GM06990 (cell line): ENCODE data around the gene ASMTL.

ENCODE experiments used
- DNase-seq: peaks from one replicate; pipeline ENCODE4 v3.0.0-alpha.2; 2011; ENCODE audit not compliant: insufficient read length; ENCODE audit errors: extremely low read depth
- H3K27me3 ChIP-seq: replicated peaks from 2 replicates; pipeline ENCODE4 v1.6.0; 2011; ENCODE audit warnings: low read length; ENCODE audit not compliant: control insufficient read depth, insufficient read depth
- H3K36me3 ChIP-seq: 2 replicates; pipeline ENCODE4 v1.5.1; 2011; ENCODE audit warnings: low read length; ENCODE audit not compliant: control insufficient read depth, insufficient read depth
- H3K4me3 ChIP-seq: replicated peaks from 2 replicates; pipeline ENCODE4 v1.5.1; 2011; ENCODE audit warnings: low read depth, mild to moderate bottlenecking, control low read depth, low read length
- TF ChIP-seq, protein P1 (sequence below): IDR thresholded peaks from 2 replicates; pipeline ENCODE4 v1.5.1; 2011; ENCODE audit warnings: low read length, control low read depth, mild to moderate bottlenecking, inconsistent platforms; ENCODE audit not compliant: insufficient read depth, poor library complexity, severe bottlenecking

ASMTL gene

DNA sequence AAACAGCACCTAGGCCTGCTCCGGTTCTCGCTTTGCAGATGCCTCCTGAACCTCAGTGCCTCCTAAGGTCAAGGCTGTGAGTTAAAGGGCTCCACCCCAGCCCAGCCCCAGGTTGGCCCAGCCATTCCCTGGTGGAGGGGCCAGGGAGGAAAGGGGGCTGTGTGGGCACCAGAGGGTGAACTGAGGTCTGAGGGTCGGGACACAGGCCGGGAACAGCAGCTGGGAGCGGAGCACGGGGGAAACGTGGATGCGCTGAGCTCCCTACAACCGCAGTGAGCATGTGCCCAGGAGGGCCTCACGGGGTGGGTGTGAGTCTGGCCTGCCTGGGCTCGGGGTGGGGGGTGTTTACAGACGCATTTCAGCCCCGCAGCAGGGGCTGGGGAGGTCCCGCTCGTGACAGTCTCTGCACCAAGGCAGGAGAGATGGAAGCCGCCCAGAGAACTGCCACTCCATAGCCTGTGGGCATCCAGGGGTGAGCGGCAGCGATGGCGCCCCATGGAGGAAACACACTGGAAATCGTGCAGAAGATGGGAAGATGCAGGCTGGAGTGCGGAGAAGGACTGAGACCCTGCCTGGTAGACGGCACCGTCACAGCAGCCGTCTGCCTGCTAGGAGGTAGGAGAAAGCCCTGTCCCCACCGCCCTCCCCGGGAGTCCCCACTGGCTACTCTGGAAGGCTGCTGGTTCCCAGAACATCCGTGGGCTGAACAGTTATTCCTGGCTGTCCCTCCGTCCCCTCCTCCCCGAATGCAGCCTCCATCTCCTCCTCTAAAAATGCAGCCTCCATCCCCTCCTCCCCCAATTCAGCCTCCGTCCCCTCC, 50.9 kb downstream of the ASMTL start:
- TF ChIP-seq, protein P1, sequence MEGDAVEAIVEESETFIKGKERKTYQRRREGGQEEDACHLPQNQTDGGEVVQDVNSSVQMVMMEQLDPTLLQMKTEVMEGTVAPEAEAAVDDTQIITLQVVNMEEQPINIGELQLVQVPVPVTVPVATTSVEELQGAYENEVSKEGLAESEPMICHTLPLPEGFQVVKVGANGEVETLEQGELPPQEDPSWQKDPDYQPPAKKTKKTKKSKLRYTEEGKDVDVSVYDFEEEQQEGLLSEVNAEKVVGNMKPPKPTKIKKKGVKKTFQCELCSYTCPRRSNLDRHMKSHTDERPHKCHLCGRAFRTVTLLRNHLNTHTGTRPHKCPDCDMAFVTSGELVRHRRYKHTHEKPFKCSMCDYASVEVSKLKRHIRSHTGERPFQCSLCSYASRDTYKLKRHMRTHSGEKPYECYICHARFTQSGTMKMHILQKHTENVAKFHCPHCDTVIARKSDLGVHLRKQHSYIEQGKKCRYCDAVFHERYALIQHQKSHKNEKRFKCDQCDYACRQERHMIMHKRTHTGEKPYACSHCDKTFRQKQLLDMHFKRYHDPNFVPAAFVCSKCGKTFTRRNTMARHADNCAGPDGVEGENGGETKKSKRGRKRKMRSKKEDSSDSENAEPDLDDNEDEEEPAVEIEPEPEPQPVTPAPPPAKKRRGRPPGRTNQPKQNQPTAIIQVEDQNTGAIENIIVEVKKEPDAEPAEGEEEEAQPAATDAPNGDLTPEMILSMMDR, result no peak
- Histone ChIP-seq H3K27me3 (no peaks in the 10 kb centered on the region), H3K4me3 (no peak overlapping the region), H3K36me3 (peaks cover 39% of the 10 kb centered on the region)
- DNase-seq, result no peak

DNA sequence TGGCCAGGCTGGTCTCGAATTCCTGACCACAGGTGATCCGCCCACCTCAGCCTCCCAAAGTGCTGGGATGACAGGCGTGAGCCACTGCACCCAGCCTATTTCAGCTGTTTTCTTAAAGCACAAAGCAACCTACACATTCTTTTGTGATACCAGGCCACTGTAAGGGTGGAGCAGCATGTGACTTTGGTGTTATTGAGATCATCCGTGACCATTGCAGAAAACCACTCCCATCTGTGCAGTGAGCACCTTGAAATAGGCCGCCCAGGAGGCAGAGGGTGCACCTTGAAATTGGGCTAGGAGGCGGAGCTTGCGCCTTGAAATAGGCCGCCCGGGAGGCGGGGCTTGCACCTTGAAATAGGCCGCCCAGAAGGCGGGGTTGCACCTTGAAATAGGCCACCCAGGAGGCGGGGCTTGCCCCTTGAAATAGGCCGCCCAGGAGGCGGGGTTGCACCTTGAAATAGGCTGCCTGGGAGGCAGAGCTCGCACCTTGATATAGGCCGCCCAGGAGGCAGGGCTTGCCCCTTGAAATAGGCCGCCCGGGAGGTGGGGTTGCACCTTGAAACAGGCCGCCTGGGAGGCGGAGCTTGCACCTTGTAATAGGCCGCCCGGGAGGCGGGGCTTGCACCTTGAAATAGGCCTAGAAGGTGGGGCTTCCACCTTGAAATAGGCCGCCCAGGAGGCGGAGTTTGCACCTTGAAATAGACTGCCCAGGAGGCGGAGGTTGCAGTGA, 51.8 kb downstream of the ASMTL start:
- H3K27me3 ChIP-seq, result no peaks in the 10 kb centered on the region
- no peak for DNase-seq
- H3K36me3 ChIP-seq, result peaks cover 39% of the 10 kb centered on the region
- H3K4me3 ChIP-seq, result no peak overlapping the region
- TF ChIP-seq, protein P1, result no peak

DNA sequence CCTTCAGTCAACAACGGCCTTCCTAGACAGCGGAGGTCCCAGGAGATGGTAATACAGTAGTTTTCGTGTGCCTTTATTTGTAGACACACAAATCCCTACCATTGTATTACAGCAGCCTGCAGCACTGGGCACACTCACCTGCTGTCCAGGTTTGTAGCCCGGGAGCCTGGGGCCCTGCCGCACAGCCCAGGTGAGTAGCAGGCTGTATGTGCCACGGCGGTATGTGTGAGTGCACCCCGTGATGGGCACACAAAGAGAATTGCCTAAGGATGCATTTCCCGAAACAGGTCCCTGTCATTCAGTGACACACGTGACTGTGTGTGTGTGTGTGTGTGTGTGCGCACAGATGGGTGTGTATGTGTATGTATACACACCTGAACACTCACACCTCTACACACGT, 52.7 kb downstream of the ASMTL start:
- TF ChIP-seq, protein P1, result no peak

DNA sequence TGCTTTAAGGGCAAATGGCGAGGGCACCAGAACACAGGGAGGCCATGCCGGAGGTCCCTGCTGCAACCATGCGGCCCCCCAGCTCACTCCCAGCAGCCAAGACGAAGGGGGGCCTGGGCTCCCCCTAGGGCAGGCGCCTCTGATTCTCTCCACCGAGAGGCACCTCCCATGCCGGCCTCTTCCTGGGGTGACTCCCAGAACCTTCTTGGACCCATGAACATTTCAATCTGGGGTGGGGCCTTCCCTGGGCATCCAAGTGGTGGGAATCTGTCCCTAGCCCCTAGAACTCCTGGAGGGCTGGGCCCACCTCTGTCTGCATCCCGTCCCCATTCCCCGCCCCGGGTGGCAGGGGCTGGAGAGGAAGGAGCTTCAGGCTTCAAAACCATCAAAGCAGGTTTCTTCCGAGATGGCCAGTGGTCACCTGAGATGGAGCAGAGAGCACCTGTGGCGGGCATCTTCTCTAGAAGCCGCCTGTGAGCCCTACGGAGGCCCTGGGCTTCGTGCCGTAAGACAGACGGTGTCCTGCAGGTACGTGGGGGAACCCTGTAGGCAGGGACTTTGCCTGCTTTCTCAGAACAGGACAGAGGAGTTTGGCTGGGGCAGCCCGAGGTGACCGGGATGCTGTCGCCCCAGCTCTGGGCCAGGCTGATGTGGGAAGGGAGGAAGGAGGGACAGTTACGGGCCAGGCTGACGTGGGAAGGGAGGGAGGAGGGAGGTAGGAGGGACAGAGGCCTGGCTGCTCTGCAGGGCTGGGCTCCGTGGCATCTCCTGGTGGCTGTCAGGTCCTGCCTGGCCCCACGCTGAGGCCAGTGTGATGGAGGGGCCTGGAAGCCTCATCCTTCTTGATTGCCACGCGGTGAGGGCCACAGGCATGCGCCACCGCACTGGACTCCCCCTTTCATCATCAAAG, 54.0 kb downstream of the ASMTL start:
- no peak for DNase-seq
- H3K27me3 ChIP-seq, result no peaks in the 10 kb centered on the region
- TF ChIP-seq, protein P1, result no peak
- H3K4me3 ChIP-seq, result no peak overlapping the region
- H3K36me3 ChIP-seq, result peaks cover 44% of the 10 kb centered on the region

More for the DNA sequence above, 52.7 kb downstream of the ASMTL start:
- Histone ChIP-seq H3K27me3 (no peaks in the 10 kb centered on the region), H3K4me3 (no peak overlapping the region), H3K36me3 (peaks cover 42% of the 10 kb centered on the region)
- no peak for DNase-seq

DNA sequence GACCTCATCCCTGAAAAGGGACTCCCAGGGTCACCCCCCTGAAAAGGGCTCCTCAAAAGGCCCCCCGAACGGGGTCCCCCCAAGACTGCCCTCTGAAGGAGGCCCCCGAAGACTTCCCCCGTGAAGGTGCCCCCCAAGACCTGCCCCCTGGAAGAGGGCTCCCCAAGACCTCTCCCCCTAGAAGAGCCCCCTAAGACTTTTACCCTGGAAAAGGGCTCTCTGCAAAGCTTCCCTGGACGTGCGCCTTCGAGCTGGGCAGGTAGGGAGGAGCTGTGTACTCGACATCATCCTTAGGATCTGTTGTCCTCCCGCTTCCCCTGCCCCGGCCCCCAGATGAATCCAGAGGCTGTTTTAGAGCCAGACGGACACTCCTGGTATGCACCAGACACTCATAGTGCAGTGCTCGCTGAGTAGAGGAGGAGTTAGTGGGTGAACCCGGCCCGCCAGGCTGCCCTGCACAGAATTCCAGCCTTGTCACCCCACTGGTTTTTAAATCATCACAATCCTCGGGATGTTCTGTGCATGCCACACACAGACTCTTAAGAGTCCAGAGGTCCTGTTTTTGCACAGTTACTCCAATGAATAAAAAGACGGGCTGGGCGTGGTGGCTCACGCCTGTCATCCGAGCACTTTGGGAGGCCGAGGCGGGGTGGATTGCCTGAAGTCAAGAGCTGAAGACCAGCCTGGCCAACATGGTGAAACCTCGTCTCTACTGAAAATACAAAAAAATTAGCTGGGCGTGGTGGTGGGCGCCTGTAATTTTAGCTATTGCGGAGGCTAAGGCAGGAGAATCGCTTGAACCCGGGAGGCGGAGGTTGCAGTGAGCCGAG, 55.1 kb downstream of the ASMTL start:
- H3K36me3 ChIP-seq, result peaks cover 38% of the 10 kb centered on the region
- no peak for DNase-seq
- no peak overlapping the region for H3K4me3 ChIP-seq
- H3K27me3 ChIP-seq, result no peaks in the 10 kb centered on the region
- TF ChIP-seq, protein P1, result no peak
